Measurements from ENCODE around the gene CANX.

Gene CANX

GRCh38 chr5:179700401-179700918 is 1.7 kb downstream of the CANX start:
- Histone ChIP-seq H3K36me3 (no peaks in the 10 kb centered on the region), H3K4me1 (ENCODE audit: control insufficient read depth in 1 of 2, insufficient read depth in 1 of 2, low read depth in 1 of 2, low read length in 1 of 2) (peaks cover 60 to 61% of the 10 kb centered on the region in 2 experiments), H3K27me3 (no peaks in the 10 kb centered on the region), H3K4me3 (ENCODE audit: low read depth in 1 of 2, low read length in 1 of 2) (peak overlapping the region; percentile 8 to 88), H3K27ac (peak overlapping the region; percentile 97), H3K9me3 (no peaks in the 10 kb centered on the region)
- TF ChIP-seq CTCF (IDR thresholded peaks at IDR 0.05): no peak

GRCh38 chr5:179716286-179716685 is 17.5 kb downstream of the CANX start:
- Histone ChIP-seq H3K27me3 (no peaks in the 10 kb centered on the region), H3K4me1 (ENCODE audit: control insufficient read depth in 1 of 2, insufficient read depth in 1 of 2, low read depth in 1 of 2, low read length in 1 of 2) (no peaks in the 10 kb centered on the region), H3K36me3 (peaks cover 17% of the 10 kb centered on the region), H3K9me3 (no peaks in the 10 kb centered on the region), H3K4me3 (ENCODE audit: low read depth in 1 of 2, low read length in 1 of 2) (no peak overlapping the region), H3K27ac (peak overlapping the region; percentile 31)
- no peak for TF ChIP-seq CTCF (IDR thresholded peaks at IDR 0.05)

GRCh38 chr5:179720222-179720621 is 21.5 kb downstream of the CANX start:
- Histone ChIP-seq H3K27me3 (no peaks in the 10 kb centered on the region), H3K9me3 (no peaks in the 10 kb centered on the region), H3K36me3 (peaks cover 30% of the 10 kb centered on the region), H3K4me3 (ENCODE audit: low read depth in 1 of 2, low read length in 1 of 2) (no peak overlapping the region), H3K27ac (no peak overlapping the region), H3K4me1 (ENCODE audit: control insufficient read depth in 1 of 2, insufficient read depth in 1 of 2, low read depth in 1 of 2, low read length in 1 of 2) (no peaks in the 10 kb centered on the region)
- no peak for TF ChIP-seq CTCF (IDR thresholded peaks at IDR 0.05)

GRCh38 chr5:179724163-179724562 is 25.4 kb downstream of the CANX start:
- Histone ChIP-seq H3K4me3 (ENCODE audit: low read depth in 1 of 2, low read length in 1 of 2) (no peak overlapping the region), H3K27ac (peak overlapping the region; percentile 51), H3K4me1 (ENCODE audit: control insufficient read depth in 1 of 2, insufficient read depth in 1 of 2, low read depth in 1 of 2, low read length in 1 of 2) (peaks cover 17 to 27% of the 10 kb centered on the region in 2 experiments), H3K36me3 (peaks cover 26% of the 10 kb centered on the region), H3K9me3 (no peaks in the 10 kb centered on the region), H3K27me3 (no peaks in the 10 kb centered on the region)
- TF ChIP-seq CTCF (IDR thresholded peaks at IDR 0.05): no peak

- Histone ChIP-seq H3K36me3 (peaks cover 8% of the 10 kb centered on the region), H3K27me3 (no peaks in the 10 kb centered on the region), H3K4me1 (ENCODE audit: control insufficient read depth in 1 of 2, insufficient read depth in 1 of 2, low read depth in 1 of 2, low read length in 1 of 2) (peaks cover 44 to 56% of the 10 kb centered on the region in 2 experiments), H3K9me3 (no peaks in the 10 kb centered on the region), H3K4me3 (ENCODE audit: low read depth in 1 of 2, low read length in 1 of 2) (peak overlapping the region in 1 of 2 experiments; percentile 12), H3K27ac (peak overlapping the region; percentile 98)
- no peak for TF ChIP-seq CTCF (IDR thresholded peaks at IDR 0.05)
Observed at GRCh38 chr5:179727106-179727505, 28.3 kb downstream of the CANX start.

Data from neutrophil (primary cell).